Measurements from ENCODE around the gene GALNT18.

DNA sequence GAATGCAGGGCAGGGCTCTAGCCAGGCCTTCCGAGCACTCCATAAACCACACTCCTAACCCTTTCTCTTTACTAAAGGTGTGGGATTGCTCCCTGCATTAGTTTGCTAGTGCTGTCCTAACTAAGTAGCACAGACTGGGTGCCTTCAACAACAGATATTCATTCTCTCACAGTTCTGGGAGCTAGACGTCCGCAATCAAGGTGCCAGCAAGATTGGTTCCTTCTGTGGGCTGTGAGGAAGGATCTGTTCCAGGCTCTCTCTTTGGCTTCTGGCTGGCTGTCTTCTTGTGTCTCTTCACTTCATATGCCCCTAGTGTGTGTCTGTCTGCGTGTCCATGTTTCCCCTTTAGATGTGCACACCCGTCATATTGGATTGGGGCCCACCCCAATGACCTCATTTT, 59.8 kb downstream of the GALNT18 start:
- TF ChIP-seq, protein P1, sequence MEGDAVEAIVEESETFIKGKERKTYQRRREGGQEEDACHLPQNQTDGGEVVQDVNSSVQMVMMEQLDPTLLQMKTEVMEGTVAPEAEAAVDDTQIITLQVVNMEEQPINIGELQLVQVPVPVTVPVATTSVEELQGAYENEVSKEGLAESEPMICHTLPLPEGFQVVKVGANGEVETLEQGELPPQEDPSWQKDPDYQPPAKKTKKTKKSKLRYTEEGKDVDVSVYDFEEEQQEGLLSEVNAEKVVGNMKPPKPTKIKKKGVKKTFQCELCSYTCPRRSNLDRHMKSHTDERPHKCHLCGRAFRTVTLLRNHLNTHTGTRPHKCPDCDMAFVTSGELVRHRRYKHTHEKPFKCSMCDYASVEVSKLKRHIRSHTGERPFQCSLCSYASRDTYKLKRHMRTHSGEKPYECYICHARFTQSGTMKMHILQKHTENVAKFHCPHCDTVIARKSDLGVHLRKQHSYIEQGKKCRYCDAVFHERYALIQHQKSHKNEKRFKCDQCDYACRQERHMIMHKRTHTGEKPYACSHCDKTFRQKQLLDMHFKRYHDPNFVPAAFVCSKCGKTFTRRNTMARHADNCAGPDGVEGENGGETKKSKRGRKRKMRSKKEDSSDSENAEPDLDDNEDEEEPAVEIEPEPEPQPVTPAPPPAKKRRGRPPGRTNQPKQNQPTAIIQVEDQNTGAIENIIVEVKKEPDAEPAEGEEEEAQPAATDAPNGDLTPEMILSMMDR (IDR thresholded peaks at IDR 0.05; ENCODE audit: low read depth, low read length, missing input control): no peak
- TF ChIP-seq RAD21 (IDR thresholded peaks at IDR 0.05): no peak
- no peak for TF ChIP-seq FOXA2 (IDR thresholded peaks at IDR 0.05)
- no peak for TF ChIP-seq RXRA (IDR thresholded peaks at IDR 0.05)
- no peak for TF ChIP-seq TAF1 (conservative IDR thresholded peaks at IDR 0.05)
- no peak for TF ChIP-seq YY1 (IDR thresholded peaks at IDR 0.05)
- TF ChIP-seq, protein P2, sequence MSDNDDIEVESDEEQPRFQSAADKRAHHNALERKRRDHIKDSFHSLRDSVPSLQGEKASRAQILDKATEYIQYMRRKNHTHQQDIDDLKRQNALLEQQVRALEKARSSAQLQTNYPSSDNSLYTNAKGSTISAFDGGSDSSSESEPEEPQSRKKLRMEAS (IDR thresholded peaks at IDR 0.05): no peak
- TF ChIP-seq, protein P3, sequence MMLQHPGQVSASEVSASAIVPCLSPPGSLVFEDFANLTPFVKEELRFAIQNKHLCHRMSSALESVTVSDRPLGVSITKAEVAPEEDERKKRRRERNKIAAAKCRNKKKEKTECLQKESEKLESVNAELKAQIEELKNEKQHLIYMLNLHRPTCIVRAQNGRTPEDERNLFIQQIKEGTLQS (IDR thresholded peaks at IDR 0.05): no peak

Measured in liver (tissue), 3 donors.